ENCODE measurements around the gene LIPG. TPM values are rescaled to one million over a fixed set of nuclear protein-coding genes. Genes with fewer than 3 reads are reported as not detected.
"Not testable (repeated sequence)": the region's sequence is repeated elsewhere in the genome, so short reads cannot be mapped to it uniquely, and the experiment has no call there.

The LIPG gene
- 1.7 TPM for total RNA-seq
- long read RNA-seq, partial matches to known transcripts: 1 of 2 reads
- long read RNA-seq, other reads (novel, unspliced or antisense): 0 of 2 reads

- DNase-seq (ENCODE audit: low spot score): no peak
- intact Hi-C loops (cut with DNase I): loop anchor here (2.0 kb wide), 1 partner anchor 297 kb away; no protein-coding TSS in a partner anchor
Observed at GRCh38 chr18:49561289-49562193, at the start of gene LIPG. LIPG (plus strand) TSS chr18:49562057; CDS start chr18:49562309, 252 bp downstream.

GRCh38 chr18:49512876-49513275 lies 49.0 kb upstream of the LIPG start:
- not testable (repeated sequence) for DNase-seq (ENCODE audit: low spot score)
- intact Hi-C loops (cut with DNase I): loop anchor here (10.0 kb wide), 1 partner anchor 252 kb away; no protein-coding TSS in a partner anchor

- intact Hi-C loops (cut with DNase I): loop anchor here (10.0 kb wide), 1 partner anchor 250 kb away; no protein-coding TSS in a partner anchor
- DNase-seq (ENCODE audit: low spot score): no peak
Observed at GRCh38 chr18:49514577-49514976, 47.3 kb upstream of the LIPG start.

- not testable (repeated sequence) for DNase-seq (ENCODE audit: low spot score)
- intact Hi-C loops (cut with DNase I): loop anchor here (10.0 kb wide), 1 partner anchor 250 kb away; no protein-coding TSS in a partner anchor
Observed at GRCh38 chr18:49515003-49515402, 46.9 kb upstream of the LIPG start.

- intact Hi-C loops (cut with DNase I): loop anchor here (10.0 kb wide), 1 partner anchor 249 kb away; no protein-coding TSS in a partner anchor
- no peak for DNase-seq (ENCODE audit: low spot score)
Observed at GRCh38 chr18:49515516-49515915, 46.3 kb upstream of the LIPG start.

GRCh38 chr18:49517483-49517882 lies 44.4 kb upstream of the LIPG start:
- no peak for DNase-seq (ENCODE audit: low spot score)
- intact Hi-C loops (cut with DNase I): loop anchor here (10.0 kb wide), 1 partner anchor 247 kb away; no protein-coding TSS in a partner anchor

- DNase-seq (ENCODE audit: low spot score): no peak
- intact Hi-C loops (cut with DNase I): loop anchor here (10.0 kb wide), 1 partner anchor 245 kb away; no protein-coding TSS in a partner anchor
Observed at GRCh38 chr18:49519101-49519971, 42.5 kb upstream of the LIPG start.

- no peak for DNase-seq (ENCODE audit: low spot score)
- intact Hi-C loops (cut with DNase I): no loop called here
Observed at GRCh38 chr18:49520661-49521145, 41.2 kb upstream of the LIPG start.

GRCh38 chr18:49521216-49521835 lies 40.5 kb upstream of the LIPG start:
- intact Hi-C loops (cut with DNase I): no loop called here
- DNase-seq (ENCODE audit: low spot score): no peak

GRCh38 chr18:49523580-49524093 lies 38.2 kb upstream of the LIPG start:
- not testable (repeated sequence) for DNase-seq (ENCODE audit: low spot score)

GRCh38 chr18:49524349-49524748 lies 37.5 kb upstream of the LIPG start:
- intact Hi-C loops (cut with DNase I): no loop called here
- DNase-seq (ENCODE audit: low spot score): no peak

More at GRCh38 chr18:49523580-49524093, 38.2 kb upstream of the LIPG start:
- intact Hi-C loops (cut with DNase I): not testable (repeated sequence)

GRCh38 chr18:49524951-49525350 lies 36.9 kb upstream of the LIPG start:
- DNase-seq (ENCODE audit: low spot score): no peak
- intact Hi-C loops (cut with DNase I): no loop called here

GRCh38 chr18:49525981-49526380 lies 35.9 kb upstream of the LIPG start:
- intact Hi-C loops (cut with DNase I): no loop called here
- no peak for DNase-seq (ENCODE audit: low spot score)

GRCh38 chr18:49527631-49528327 lies 34.1 kb upstream of the LIPG start:
- intact Hi-C loops (cut with DNase I): no loop called here

GRCh38 chr18:49529596-49529995 lies 32.3 kb upstream of the LIPG start:
- no peak for DNase-seq (ENCODE audit: low spot score)
- intact Hi-C loops (cut with DNase I): no loop called here

More at GRCh38 chr18:49527631-49528327, 34.1 kb upstream of the LIPG start:
- DNase-seq (ENCODE audit: low spot score): no peak

GRCh38 chr18:49531678-49532153 lies 30.1 kb upstream of the LIPG start:
- no peak for DNase-seq (ENCODE audit: low spot score)
- intact Hi-C loops (cut with DNase I): no loop called here

- DNase-seq (ENCODE audit: low spot score): no peak
- intact Hi-C loops (cut with DNase I): no loop called here
Observed at GRCh38 chr18:49534846-49535601, 26.8 kb upstream of the LIPG start.

All from cardiac septum (tissue), 1 donor.